WTC11 (cell line): Measurements from ENCODE around the gene SPSB4.

ENCODE experiments used
- CREM ChIP-seq: sonication (generic); formaldehyde crosslinking; IDR thresholded peaks from 2 replicates; pipeline ENCODE4 v1.8.1; 2022; ENCODE audit warnings: mild to moderate bottlenecking, missing genetic modification reagents, moderate library complexity
- CTCF ChIP-seq: fragments of 200-600 bp; IDR thresholded peaks from 2 replicates; pipeline ENCODE4 v1.8.0; 2022; ENCODE audit warnings: antibody characterized with exemption
- E2F1 ChIP-seq: sonication (generic); formaldehyde crosslinking; IDR thresholded peaks from 2 replicates; pipeline ENCODE4 v1.8.0; 2022; ENCODE audit warnings: mild to moderate bottlenecking, missing genetic modification reagents
- HMGXB4 ChIP-seq: sonication (generic); formaldehyde crosslinking; IDR thresholded peaks from 2 replicates; pipeline ENCODE4 v1.8.1; 2023; ENCODE audit warnings: mild to moderate bottlenecking, moderate library complexity, missing genetic modification reagents
- KAT7 ChIP-seq: sonication (generic); formaldehyde crosslinking; IDR thresholded peaks from 2 replicates; pipeline ENCODE4 v1.8.1; 2023; ENCODE audit warnings: missing genetic modification reagents, mild to moderate bottlenecking, borderline replicate concordance
- MAX ChIP-seq: sonication (generic); formaldehyde crosslinking; IDR thresholded peaks from 2 replicates; pipeline ENCODE4 v1.8.0; 2022; ENCODE audit warnings: mild to moderate bottlenecking, missing genetic modification reagents
- TEAD4 ChIP-seq: sonication (generic); formaldehyde crosslinking; IDR thresholded peaks from 2 replicates; pipeline ENCODE4 v1.8.0; 2022; ENCODE audit warnings: mild to moderate bottlenecking, missing genetic modification reagents
- ZNF121 ChIP-seq: sonication (generic); formaldehyde crosslinking; IDR thresholded peaks from 2 replicates; pipeline ENCODE4 v1.8.0; 2023; ENCODE audit warnings: missing genetic modification reagents
- ZNF425 ChIP-seq: fragments of 250-450 bp; sonication (Bioruptor Pico); conservative IDR thresholded peaks from 2 replicates; pipeline ENCODE4 v1.9.0; 2021; ENCODE audit warnings: mild to moderate bottlenecking

GRCh38 chr3:141096164-141096563 lies 45.0 kb downstream of the SPSB4 start:
- TF ChIP-seq CTCF (no peak), ZNF121 (CRISPR knock-in tag) (no peak), MAX (CRISPR knock-in tag) (no peak), KAT7 (no peak), ZNF425 (CRISPR knock-in tag) (no peak), CREM (CRISPR knock-in tag) (no peak), HMGXB4 (CRISPR knock-in tag) (no peak), TEAD4 (CRISPR knock-in tag) (no peak), E2F1 (CRISPR knock-in tag) (no peak)
